Femur (tissue), 1 donor: ENCODE results near the gene AZU1.
"Not testable (repeated sequence)": the region's sequence is repeated elsewhere in the genome, so short reads cannot be mapped to it uniquely, and the experiment has no call there.

Source experiments
- DNase-seq: peaks from one replicate; pipeline ENCODE4 v3.0.0-alpha.2; 2017

Gene AZU1

GRCh38 chr19:810883-811489 is 16.7 kb upstream of the AZU1 start:
- DNase-seq: no peak

- DNase-seq: no peak
Measured at GRCh38 chr19:811506-812048, 16.1 kb upstream of the AZU1 start.

GRCh38 chr19:812049-812746 is 15.4 kb upstream of the AZU1 start:
- DNase-seq: no peak

- no peak for DNase-seq
Measured at GRCh38 chr19:812747-813218, 14.9 kb upstream of the AZU1 start.

- DNase-seq: no peak
Measured at GRCh38 chr19:813219-814151, 14.2 kb upstream of the AZU1 start.

- no peak for DNase-seq
Measured at GRCh38 chr19:814152-815078, 13.2 kb upstream of the AZU1 start.

GRCh38 chr19:815079-815774 is 12.4 kb upstream of the AZU1 start:
- DNase-seq: no peak

- no peak for DNase-seq
Measured at GRCh38 chr19:815775-816499, 11.7 kb upstream of the AZU1 start.

GRCh38 chr19:816500-816857 is 11.2 kb upstream of the AZU1 start:
- no peak for DNase-seq

- DNase-seq: not testable (repeated sequence)
Measured at GRCh38 chr19:820212-820611, 7.4 kb upstream of the AZU1 start.

- DNase-seq: no peak
Measured at GRCh38 chr19:821231-821824, 6.3 kb upstream of the AZU1 start.

- DNase-seq: peak; percentile 34
Measured at GRCh38 chr19:821825-822503, 5.7 kb upstream of the AZU1 start, which contains the start of gene PLPPR3. TSS of gene PLPPR3 (minus strand) at chr19:821955. CDS start at chr19:821559, 396 bp downstream.

- DNase-seq: peak; percentile 34
Measured at GRCh38 chr19:823565-824121, 4.0 kb upstream of the AZU1 start.

GRCh38 chr19:824885-825284 is 2.8 kb upstream of the AZU1 start:
- no peak for DNase-seq

GRCh38 chr19:825897-826644 is 1.6 kb upstream of the AZU1 start:
- no peak for DNase-seq

GRCh38 chr19:827314-827709 is 325 bp upstream of the AZU1 start:
- no peak for DNase-seq

GRCh38 chr19:829129-829758 is 1.6 kb downstream of the AZU1 start:
- no peak for DNase-seq
